Dermis microvascular lymphatic vessel endothelial cell (primary cell): ENCODE results near the gene SMPD1. TPM values are rescaled to one million over a fixed set of nuclear protein-coding genes. Genes with fewer than 3 reads are reported as not detected.
A peak's percentile ranks its signal among the peaks of the same experiment; 100 is the strongest.

Experiments
- DNase-seq, 2 donors: peaks; one replicate each; pipeline versions ENCODE4 v3.0.0 to v3.0.0-alpha.2; 2010; ENCODE audit warnings: low read depth in 2 of 2
- total RNA-seq: library from RNA; depleted of rRNA; stranded (reverse); fragments of >200 nt; gene quantifications from 2 replicates; pipeline ENCODE4 v1.2.1, GENCODE V29; 2014

The SMPD1 gene
- total RNA-seq, 1 donor from 2014 or later, result 13.7 TPM

DNA sequence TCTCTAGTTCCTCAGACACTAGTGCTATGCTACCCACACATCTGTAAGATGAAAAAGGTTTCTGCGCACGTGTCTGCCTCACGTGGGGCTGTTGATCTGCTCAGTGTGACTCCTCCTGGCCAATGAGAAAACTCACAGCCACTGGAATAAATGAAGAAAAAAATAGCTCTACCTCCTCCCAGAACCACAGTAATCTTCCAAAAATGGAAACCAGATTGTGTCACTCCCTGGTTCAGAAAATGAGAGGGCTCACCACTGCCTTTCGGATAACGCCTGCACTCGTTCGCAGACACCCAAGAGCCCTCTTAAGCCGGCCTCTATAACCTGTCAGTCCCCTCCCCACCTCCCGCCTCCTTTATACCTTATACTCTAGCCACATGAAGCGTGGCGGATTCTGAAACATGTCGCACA, 23.5 kb downstream of the SMPD1 start:
- no peak for DNase-seq

DNA sequence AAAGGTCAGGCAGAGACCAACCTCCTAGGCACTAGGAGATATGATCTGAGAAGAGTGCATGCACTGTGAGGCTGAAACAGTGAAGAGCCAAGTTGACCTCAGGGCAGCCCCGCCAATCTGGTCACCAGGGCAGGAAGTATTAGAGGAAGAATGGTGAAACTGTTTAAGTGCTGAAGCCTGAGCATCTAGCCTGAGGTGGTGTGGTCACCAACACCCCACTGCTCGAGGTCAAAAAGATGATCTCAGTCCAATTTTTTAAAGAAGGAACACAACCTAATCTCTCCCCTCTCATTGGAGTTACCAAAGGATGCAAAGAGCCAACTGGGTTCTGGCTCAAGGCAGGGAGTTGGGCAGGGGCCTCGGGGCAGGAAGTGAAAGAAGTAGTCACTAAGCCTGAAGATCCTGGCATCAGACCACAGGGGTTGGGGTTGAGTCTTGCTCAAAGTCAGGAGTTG, 24.6 kb downstream of the SMPD1 start:
- DNase-seq, result no peak

DNA sequence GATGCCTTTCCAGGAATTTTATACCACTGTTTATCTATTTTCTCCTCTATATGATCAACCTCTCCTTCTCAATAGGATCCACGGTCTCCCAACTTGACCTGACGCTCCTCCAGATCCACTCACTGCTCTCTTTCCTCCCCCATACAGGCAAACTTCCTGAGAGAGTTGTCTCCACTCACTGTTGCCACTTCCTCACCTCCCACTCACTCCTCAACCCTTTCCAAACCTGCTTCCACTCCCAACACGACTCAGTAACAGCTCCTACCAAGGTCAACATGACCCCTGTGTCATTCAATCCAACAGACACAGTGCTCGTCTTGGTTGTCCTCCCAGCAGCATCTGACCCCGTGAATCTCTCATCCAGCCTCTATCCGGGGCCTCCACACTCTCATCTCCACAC, 25.5 kb downstream of the SMPD1 start:
- no peak for DNase-seq

DNA sequence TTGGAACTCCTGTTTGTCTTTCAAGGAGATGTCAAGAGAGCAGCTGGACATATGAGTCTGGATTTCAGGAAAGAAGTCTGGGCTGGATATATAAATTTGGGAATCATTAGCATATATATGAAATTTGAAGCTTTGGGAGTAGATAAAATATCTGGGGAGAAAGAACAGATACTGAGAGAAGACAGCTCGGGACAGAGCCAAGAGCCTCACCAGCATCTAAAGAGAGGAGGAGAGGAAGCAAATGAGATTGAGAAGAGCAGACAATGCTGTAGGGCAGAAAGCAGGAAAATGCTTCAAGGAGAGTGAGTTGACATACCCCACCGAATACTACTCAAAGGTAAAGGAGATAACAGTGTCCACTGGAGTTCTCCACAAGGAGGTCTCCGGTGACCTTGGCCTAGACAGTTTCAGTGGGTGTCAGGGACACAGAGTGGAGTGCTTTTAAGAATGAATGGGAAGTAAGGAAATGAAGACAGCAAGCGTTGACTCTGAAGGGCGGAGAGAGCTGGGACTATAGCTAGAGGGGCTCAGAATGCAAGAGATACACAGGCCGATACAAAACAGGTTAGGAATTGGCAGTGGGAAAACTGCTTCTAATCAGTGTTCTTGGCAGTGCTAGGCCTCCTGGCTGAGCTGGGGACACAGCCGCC, 27.8 kb downstream of the SMPD1 start:
- no peak for DNase-seq

DNA sequence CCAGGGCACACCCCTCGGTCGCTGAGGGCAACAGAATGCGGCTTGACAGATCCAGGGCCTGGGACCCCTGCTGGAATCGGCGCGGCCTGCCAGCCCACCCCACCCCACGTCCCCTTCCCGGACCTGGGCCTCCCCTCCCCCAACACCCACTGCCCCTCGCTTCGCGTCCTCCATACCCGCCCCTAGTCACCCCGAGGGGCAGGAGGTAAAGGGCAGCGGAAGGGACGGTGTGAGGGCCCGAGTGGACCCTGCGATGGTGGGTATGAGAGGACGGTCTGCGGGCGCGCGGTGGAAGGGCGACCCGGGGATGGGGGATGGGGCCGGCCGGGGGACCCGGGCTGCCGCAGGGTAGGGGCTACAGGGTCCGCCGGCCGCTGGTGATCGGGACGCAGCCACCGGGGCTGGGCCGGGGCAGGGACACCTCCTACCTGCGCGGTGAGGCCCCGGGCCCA, 28.3 kb downstream of the SMPD1 start:
- DNase-seq, result no peak

DNA sequence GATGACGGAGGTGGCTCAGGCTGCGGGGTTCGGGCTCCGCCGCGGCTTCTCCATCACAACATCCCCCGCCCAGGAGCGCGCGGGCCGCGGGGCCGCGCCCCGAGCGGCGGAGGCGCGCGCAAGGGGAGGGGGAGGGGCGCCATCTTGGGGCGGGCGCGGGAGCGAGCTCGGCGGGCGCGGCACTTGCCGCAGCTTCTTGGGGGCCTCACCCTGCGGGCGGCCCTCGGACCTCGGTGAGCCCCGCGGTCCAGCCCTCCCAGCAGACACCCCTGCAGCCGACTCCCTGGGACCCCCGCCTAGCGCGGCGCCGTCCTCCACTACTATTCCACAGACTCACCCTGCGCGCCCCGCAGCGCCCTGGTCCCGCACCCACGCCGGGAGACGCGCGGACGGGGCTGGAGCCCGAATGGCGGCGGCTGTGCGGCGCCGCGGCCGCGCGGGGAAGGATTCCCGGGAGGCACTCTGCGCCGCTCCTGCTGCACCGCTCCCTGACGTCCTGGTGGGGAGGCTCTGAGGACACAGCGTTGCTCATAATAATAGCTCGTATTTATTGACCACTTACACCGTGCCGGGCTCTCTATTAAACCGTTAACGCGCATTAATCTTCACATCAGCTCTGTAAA, 28.8 kb downstream of the SMPD1 start, which contains the start of gene APBB1:
Gene APBB1, minus strand, starts transcription at position 86 of the 623 bp plus-strand sequence. CDS start 7,747 bp downstream, outside the sequence.
- DNase-seq, result peak; percentile 12 to 57

DNA sequence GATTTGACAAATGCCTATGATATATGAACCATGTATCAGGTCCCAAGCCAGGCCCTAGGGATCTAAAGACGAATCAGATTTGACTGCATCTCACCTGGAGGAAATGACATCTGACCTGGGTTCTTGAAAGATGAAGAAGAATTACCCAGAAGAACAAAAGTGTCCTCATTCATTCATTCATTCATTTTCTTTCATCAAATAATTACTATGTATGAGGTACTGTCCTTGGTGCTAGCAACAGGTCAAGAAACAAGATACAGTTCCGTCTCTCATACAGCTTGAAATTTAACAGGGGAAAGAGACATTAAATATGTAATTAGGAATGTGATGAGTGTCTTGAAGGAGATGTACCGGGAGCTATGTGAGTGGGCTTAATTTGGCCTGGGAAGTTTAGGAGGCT, 30.4 kb downstream of the SMPD1 start:
- DNase-seq, result no peak

DNA sequence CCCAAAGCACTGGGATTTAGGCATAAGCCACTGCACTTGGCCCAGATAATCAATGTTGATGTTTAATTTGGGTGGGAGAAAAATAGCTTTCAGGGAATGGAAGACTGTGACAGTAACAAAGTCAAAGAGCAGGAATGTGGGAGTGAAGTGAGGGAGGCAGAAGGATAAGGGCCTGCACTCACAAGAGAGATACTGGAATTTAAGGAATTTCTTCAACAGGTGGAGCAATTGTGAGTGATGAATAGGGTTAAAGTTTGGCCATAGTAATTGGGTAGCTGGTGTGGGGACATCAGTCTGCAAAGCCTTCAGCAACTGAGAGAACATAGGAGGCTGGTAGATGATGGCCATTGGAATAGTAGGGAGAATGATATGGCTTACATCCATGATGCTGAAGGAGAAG, 37.2 kb downstream of the SMPD1 start:
- DNase-seq, result no peak

DNA sequence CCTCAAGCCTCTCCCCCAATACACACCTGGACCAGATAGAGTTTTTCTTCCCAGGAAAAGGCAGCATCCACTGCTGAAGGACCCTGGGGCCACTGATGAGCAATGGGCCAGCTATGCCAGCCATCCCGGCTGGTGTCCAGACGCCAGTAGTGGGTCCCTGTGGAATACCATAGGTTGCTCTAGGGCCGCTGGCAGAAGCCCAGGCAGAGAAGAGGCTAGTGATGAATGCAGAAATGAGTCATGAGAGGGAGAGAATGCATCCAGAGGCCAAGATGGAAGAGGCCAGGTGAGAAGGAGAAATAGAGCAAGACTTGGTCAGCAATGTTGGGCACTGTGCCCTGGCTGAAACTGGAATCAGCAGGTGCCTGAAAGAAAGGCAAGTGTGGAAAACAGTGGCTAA, 41.6 kb downstream of the SMPD1 start:
- no peak for DNase-seq

DNA sequence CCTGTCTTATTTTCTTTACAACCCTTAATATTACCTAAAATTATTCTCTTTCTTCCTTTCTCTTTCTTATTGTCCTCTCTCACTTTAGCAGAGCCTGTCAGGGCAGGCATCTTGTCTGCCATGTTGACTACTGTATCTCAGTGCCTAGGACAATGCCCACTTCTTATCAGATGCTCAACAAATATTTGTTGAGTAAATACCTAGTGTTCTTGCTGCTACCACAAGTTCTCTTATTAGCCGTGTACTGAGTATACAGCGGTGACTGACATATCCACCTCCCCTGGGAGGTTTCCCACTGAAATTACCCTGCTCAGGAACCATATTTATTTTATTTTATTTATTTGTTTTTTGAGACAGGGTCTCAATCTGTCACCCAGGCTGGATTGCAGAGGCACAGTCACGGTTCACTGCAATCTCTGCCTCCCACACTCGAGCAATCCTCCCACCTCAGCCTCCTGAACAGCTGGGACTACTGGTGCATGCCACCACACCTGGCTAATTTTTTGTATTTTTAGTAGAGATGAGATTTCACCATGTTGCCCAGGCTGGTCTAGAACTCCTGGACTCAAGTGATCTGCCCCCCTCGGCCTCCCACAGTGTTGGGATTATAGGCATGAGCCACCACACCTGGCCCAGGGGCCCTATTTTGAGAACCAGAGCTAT, 43.9 kb downstream of the SMPD1 start:
- DNase-seq, result no peak

DNA sequence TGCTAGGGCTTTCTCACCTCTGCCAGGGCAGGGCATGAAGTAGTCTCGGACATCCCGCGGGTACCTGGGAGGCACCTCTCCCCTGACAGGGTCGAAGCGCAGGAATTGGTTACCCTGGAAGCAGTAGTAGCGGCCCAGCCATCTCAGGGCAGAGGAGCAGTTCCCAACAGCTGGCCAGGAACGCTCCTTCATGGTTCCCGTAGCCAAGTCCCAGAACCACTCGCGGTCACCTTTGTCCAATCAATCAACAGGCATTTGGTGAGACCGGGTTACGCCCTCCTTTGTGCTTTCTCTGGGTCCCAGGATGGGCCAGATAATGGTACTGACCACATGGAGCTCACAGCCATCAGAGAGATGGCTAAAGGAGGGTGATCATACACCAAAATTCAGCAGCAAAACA, 47.1 kb downstream of the SMPD1 start:
- no peak for DNase-seq

DNA sequence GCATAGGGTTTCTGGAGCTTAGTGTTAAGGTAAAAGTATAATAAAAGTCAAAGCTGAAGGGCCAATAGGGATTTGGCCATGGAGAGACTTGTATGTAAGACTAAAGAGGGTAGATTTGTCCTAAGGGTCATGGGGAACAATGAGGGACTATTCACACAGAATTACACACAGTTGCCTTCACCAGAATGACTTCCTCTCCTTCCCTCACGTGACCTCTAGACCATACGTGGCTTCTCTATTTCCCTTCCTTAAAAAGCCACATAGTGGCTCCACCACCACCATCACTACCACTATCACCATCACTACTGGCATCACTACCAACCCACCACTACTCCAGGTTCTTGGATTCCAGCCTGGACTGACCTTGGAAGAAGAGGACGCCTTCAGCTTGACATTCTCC, 47.7 kb downstream of the SMPD1 start:
- no peak for DNase-seq

DNA sequence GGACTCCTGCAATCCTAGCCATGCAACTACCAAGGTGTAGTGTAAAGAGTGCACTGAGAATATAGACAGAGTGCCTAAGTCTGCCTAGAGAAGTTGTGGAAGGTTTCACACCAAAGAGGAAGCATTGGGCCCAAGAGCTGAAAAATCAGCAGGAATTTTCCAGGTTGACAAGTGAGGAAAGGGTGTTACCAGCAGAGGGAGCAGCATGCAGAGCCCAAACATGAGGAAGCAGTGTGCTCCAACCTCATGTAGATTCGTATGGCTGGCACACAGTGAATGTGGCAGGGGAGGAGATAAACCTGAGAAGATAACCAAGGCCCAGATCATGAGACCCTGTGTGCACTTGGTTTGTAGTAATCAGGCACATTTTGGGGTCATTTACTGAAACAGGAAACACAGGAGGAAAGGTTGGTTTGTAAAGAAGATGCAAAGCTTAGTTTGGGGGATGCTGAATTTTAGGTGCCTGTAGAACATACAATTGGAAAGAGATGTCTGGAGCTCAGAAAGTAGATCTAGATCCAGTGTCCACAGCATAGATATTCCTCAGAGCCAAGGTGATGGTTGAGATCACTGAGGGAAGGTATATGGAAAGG, 48.8 kb downstream of the SMPD1 start:
- DNase-seq, result peak; percentile 64 to 70

DNA sequence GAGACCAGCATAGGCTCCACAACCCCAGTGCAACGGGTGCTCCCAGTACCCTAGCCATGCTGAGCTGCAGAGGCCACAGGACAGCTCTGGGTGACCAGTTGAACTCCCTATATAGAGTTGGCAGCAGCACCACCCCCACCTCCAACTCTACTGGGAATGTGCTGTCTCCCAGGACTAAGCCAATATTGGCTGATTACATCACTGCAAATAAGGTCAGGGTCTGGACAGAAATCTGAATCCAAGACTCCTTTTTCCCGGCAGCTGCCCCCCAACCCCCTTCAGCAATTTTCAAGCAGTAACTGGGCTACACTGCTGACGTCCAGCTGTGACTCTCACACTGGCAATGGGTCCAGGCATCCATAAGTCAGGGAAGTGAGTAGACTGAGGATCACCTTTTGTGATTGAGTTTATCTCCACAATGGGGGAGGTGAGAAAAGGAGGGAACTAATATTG, 50.7 kb downstream of the SMPD1 start, which contains the start of gene HPX:
Gene HPX, minus strand, starts transcription at position 82 of the 453 bp plus-strand sequence. Its CDS starts 24 bp downstream, at position 58.
- no peak for DNase-seq

DNA sequence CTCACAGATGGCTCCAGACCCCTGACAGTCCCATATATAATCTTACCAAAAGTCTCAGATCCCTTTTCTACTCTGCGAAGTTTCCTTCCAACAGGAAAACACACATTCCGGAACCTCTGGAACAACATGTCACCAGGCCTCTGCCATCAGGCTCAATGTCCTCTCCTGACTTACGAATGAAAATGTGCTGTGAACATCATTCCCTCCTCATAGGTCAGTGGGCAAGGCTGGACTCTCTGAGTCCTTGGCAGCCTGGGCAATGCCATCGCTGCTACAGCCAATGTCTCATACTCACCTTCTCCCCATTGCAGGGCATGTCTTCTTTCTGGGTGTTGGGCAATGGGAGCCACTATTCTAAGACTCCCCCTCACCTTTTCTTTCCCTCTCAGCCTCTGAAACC, 52.2 kb downstream of the SMPD1 start:
- no peak for DNase-seq

DNA sequence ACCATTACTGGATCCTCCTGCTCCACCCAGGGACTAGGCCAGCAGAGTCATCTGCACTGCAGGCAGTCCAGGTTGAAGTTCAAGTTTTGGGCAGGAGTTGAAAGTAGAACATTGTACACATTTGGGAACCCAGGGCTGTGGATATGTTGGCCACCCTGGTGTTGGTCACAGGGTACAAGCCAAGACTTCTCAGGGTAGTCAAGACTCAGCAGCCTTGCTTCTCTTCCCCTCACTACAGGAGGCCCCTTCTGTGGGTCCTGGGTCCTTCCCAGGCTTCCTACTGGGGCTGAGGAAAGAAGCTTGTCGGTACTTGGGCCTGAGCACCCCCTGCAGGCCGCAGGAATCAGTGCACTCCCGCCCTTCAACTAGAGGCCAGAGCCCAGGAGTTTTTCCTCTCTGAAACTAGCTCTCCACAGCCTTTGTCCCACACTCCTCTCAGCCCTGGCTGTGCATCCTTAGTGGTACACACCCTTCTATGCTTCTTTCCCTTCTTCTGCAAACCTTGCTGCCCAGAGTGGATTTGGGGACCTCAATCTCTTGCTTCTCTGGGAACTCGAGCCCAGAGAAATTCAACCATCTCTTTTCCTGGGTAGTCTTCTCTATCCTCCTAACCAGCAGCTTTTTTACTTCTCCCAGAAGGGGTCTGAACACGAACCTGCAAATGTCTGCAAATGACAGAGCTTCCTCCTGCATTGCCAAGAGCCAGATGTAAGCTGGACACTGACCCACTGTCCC, 53.2 kb downstream of the SMPD1 start:
- peak in 1 of 2 donors; percentile 60 for DNase-seq

Other genes with a start within 250 kb of the SMPD1 start
- gene OR52B2, start 220.1 kb upstream of the SMPD1 start, total RNA-seq, result not detected in 2 replicates
- gene OR52W1, start 191.2 kb upstream of the SMPD1 start, total RNA-seq, result not detected in 2 replicates
- gene C11orf42, start 184.9 kb upstream of the SMPD1 start, total RNA-seq, result not detected in 2 replicates
- 6.9 and 11.1 TPM in 2 replicates for gene FHIP1B, start 155.8 kb upstream of the SMPD1 start, total RNA-seq
- not detected in 2 replicates for gene CNGA4, start 151.4 kb upstream of the SMPD1 start, total RNA-seq
- gene CCKBR, start 130.6 kb upstream of the SMPD1 start, total RNA-seq, result not detected in 2 replicates
- 106 and 127 TPM in 2 replicates for gene CAVIN3, start 70.0 kb upstream of the SMPD1 start, total RNA-seq
- 23.1 and 34.4 TPM in 2 replicates for gene APBB1, start 28.6 kb downstream of the SMPD1 start, total RNA-seq
- 0.13 and 0.25 TPM in 2 replicates for gene HPX, start 50.5 kb downstream of the SMPD1 start, total RNA-seq
- gene TRIM3, start 83.5 kb downstream of the SMPD1 start, total RNA-seq, result 15.3 and 23.3 TPM in 2 replicates
- 34.1 and 40.2 TPM in 2 replicates for gene ARFIP2, start 90.9 kb downstream of the SMPD1 start, total RNA-seq
- 21.4 and 30.5 TPM in 2 replicates for gene TIMM10B, start 91.0 kb downstream of the SMPD1 start, total RNA-seq
- 1.3 and 1.9 TPM in 2 replicates for gene DNHD1, start 106.8 kb downstream of the SMPD1 start, total RNA-seq
- gene RRP8, start 213.1 kb downstream of the SMPD1 start, total RNA-seq, result 8.1 and 9.2 TPM in 2 replicates
- gene ILK, start 213.3 kb downstream of the SMPD1 start, total RNA-seq, result 111 and 145 TPM in 2 replicates
- 25.2 and 28.6 TPM in 2 replicates for gene TAF10, start 221.7 kb downstream of the SMPD1 start, total RNA-seq
- 46.2 and 154 TPM in 2 replicates for gene TPP1, start 228.9 kb downstream of the SMPD1 start, total RNA-seq